Endodermal cell (in vitro differentiated cells): ENCODE results near the gene IL18BP. TPM values are rescaled to one million over a fixed set of nuclear protein-coding genes. Genes with fewer than 3 reads are reported as not detected.

Source experiments
- DNase-seq: peaks from one replicate; pipeline ENCODE4 v3.0.0-alpha.2; 2017
- H3K27ac ChIP-seq: 2 replicates; pipeline ENCODE4 v1.5.1; 2013; ENCODE audit warnings: mild to moderate bottlenecking, low read depth, low read length, moderate library complexity
- H3K27me3 ChIP-seq: 2 replicates; pipeline ENCODE4 v1.6.1; 2013; ENCODE audit warnings: mild to moderate bottlenecking, low read length, moderate library complexity; ENCODE audit not compliant: insufficient read depth, control insufficient read depth, poor library complexity, severe bottlenecking
- H3K36me3 ChIP-seq: 2 replicates; pipeline ENCODE4 v1.7.0; 2013; ENCODE audit warnings: mild to moderate bottlenecking, low read length, moderate library complexity; ENCODE audit not compliant: control insufficient read depth, insufficient read depth
- H3K4me1 ChIP-seq: one replicate; pipeline ENCODE4 v1.7.0; 2013; ENCODE audit warnings: low read length; ENCODE audit not compliant: control insufficient read depth, insufficient read depth
- H3K4me3 ChIP-seq: 2 replicates; pipeline ENCODE4 v1.5.1; 2013; ENCODE audit warnings: mild to moderate bottlenecking, low read length, moderate library complexity
- H3K9ac ChIP-seq: 2 replicates; pipeline ENCODE4 v1.6.1; 2013; ENCODE audit warnings: mild to moderate bottlenecking, low read length, moderate library complexity; ENCODE audit not compliant: poor library complexity, severe bottlenecking; ENCODE audit errors: extremely low read depth
- H3K9me3 ChIP-seq: 2 replicates; pipeline ENCODE4 v1.6.1; 2013; ENCODE audit warnings: mild to moderate bottlenecking, low read length, moderate library complexity; ENCODE audit not compliant: control insufficient read depth
- H3K27ac Mint-ChIP-seq: 2 replicates; pipeline ENCODE4 v1.8.0; 2020; ENCODE audit warnings: mixed read lengths
- H3K27me3 Mint-ChIP-seq: 2 replicates; pipeline ENCODE4 v1.8.0; 2021; ENCODE audit warnings: mild to moderate bottlenecking, mixed read lengths; ENCODE audit not compliant: insufficient read depth
- H3K36me3 Mint-ChIP-seq: 2 replicates; pipeline ENCODE4 v1.8.0; 2020; ENCODE audit warnings: low read depth, mixed read lengths
- H3K4me1 Mint-ChIP-seq: 2 replicates; pipeline ENCODE4 v1.8.0; 2020; ENCODE audit warnings: mixed read lengths
- H3K4me3 Mint-ChIP-seq: 2 replicates; pipeline ENCODE4 v1.8.0; 2020; ENCODE audit warnings: mild to moderate bottlenecking, moderate library complexity, mixed read lengths
- H3K9me3 Mint-ChIP-seq: 2 replicates; pipeline ENCODE4 v1.8.0; 2020; ENCODE audit warnings: mild to moderate bottlenecking, mixed read lengths
- CTCF ChIP-seq: fragments of 200-600 bp; sonication (generic); conservative IDR thresholded peaks from 2 replicates; pipeline ENCODE4 v1.5.0; 2021; ENCODE audit warnings: antibody characterized with exemption, mild to moderate bottlenecking
- WGBS, 2 experiments: methylation state at CpG; one replicate each; pipeline versions ENCODE4 v1.1.5 to v1.1.7; 2013; ENCODE audit warnings: missing lambda C conversion rate in 2 of 2, mixed read lengths in 1 of 2; ENCODE audit not compliant: insufficient coverage in 1 of 2, insufficient read length in 1 of 2; 5-methylcytosine and 5-hydroxymethylcytosine counted together
- total RNA-seq, 2 donors: library from RNA; stranded (reverse); fragmentation: NEBNext Ultra II Directional in 1 of 2; extraction: Animal tissue kit (Norgen Biotek cat#: 25700) in 1 of 2; gene quantifications; 2 replicates in 1 of 2; 3 replicates in 1 of 2; pipeline ENCODE4 v1.2.1, GENCODE V29; 2021

IL18BP gene
- total RNA-seq, 2 donors from 2014 or later, result 10.8 to 13.0 TPM

DNA sequence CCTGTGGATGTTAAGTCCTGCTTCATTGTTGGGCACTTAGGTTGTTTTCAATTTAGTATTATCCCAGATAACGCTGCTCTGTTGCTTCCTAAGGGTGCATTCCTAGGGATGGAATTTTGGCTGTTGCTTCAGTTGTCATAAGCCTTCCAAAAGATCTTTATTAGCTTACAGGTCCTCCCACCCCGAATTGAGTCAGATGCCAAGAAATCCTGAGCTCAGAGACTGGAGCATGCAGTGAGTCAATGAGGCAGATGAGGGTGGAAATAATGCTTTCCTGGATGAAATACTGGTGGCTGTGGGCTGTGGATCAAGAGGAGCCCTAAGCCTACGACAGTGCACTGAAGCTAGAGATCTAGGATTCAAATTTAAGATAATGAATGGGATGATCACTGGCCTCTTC, 10.7 kb upstream of the IL18BP start:
- H3K27ac ChIP-seq, result no peak overlapping the region
- DNase-seq, result no peak

DNA sequence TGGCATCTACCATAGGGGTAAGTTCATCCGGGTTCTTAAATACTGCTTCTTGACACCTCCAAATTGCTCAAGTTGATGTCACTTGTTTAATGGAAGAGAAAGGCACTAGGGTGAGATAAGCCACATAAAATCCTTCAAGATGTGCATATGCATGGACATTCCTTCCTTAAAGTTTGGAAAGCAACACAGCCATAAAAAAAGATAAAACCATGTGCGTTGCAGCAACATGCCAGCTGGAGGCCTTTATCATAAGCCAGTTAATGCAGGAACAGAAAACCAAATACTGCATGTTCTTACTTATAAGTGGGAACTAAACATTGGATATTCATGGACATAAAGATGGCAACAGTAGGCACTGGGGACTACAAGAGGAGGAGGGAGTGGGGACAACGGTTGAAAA, 8.0 kb upstream of the IL18BP start:
- H3K9me3 Mint-ChIP-seq, result no peaks in the 10 kb centered on the region
- WGBS, 2 experiments, result 14 to 64% methylated on average over 1 to 3 of the region's 3 CpGs
- H3K4me3 ChIP-seq, result no peak overlapping the region

More for the DNA sequence above, 10.7 kb upstream of the IL18BP start:
- WGBS, 2 experiments, result 99 to 100% methylated on average over 1 to 3 of the region's 3 CpGs
- no peaks in the 10 kb centered on the region for H3K4me1 Mint-ChIP-seq
- peak overlapping the region; percentile 17 for H3K27ac Mint-ChIP-seq
- no peaks in the 10 kb centered on the region for H3K9me3 Mint-ChIP-seq
- Histone ChIP-seq H3K27me3 (no peaks in the 10 kb centered on the region), H3K9me3 (peaks cover 8% of the 10 kb centered on the region), H3K4me1 (no peaks in the 10 kb centered on the region), H3K4me3 (no peak overlapping the region), H3K36me3 (peaks cover 47% of the 10 kb centered on the region), H3K9ac (no peak overlapping the region)
- peaks cover 43% of the 10 kb centered on the region for H3K36me3 Mint-ChIP-seq
- no peak for TF ChIP-seq CTCF
- no peaks in the 10 kb centered on the region for H3K27me3 Mint-ChIP-seq
- no peak overlapping the region for H3K4me3 Mint-ChIP-seq

DNA sequence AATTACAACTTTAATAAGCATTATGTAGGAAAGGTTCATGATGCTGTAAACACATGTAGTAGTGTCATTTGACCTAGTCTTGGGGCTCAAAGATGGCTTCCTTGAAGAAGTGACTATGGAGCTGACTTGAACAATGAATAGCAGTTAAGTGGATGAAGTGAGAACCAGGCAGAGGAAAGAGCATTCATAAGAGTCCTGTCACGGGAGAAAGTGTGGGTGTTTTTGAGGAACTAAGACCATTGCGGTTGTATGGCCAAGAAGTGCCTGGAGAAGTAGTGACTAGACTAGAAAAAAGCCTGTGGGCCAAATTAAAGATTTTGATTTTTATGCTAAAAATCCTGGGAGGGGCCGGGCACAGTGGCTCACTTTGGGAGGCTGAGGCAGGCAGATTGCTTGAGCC, 7.2 kb upstream of the IL18BP start:
- Histone ChIP-seq H3K9me3 (no peaks in the 10 kb centered on the region), H3K27ac (no peak overlapping the region), H3K4me3 (no peak overlapping the region), H3K27me3 (no peaks in the 10 kb centered on the region), H3K4me1 (peaks cover 19% of the 10 kb centered on the region), H3K9ac (no peak overlapping the region), H3K36me3 (peaks cover 32% of the 10 kb centered on the region)
- Mint-ChIP-seq H3K4me1 (peaks cover 6% of the 10 kb centered on the region), H3K4me3 (no peak overlapping the region), H3K27ac (no peak overlapping the region), H3K36me3 (peaks cover 31% of the 10 kb centered on the region), H3K27me3 (no peaks in the 10 kb centered on the region), H3K9me3 (no peaks in the 10 kb centered on the region)
- no peak for DNase-seq
- 96 to 97% methylated on average over 3 of the region's 3 CpGs for WGBS, 2 experiments
- no peak for TF ChIP-seq CTCF

More for the DNA sequence above, 8.0 kb upstream of the IL18BP start:
- Mint-ChIP-seq H3K4me3 (no peak overlapping the region), H3K4me1 (peaks cover 5% of the 10 kb centered on the region), H3K27ac (no peak overlapping the region), H3K36me3 (peaks cover 33% of the 10 kb centered on the region), H3K27me3 (no peaks in the 10 kb centered on the region)
- Histone ChIP-seq H3K27me3 (no peaks in the 10 kb centered on the region), H3K9me3 (no peaks in the 10 kb centered on the region), H3K4me1 (peaks cover 13% of the 10 kb centered on the region), H3K27ac (no peak overlapping the region), H3K9ac (no peak overlapping the region), H3K36me3 (peaks cover 32% of the 10 kb centered on the region)
- DNase-seq, result no peak
- TF ChIP-seq CTCF, result no peak
